Ascending aorta (tissue), 2 donors: Measurements from ENCODE around the gene THBS4. TPM values are rescaled to one million over a fixed set of nuclear protein-coding genes. Genes with fewer than 3 reads are reported as not detected.

Experiments
- DNase-seq, 2 donors: peaks; one replicate each; pipeline ENCODE4 v3.0.0-alpha.2; 2019; ENCODE audit warnings: low spot score in 2 of 2
- H3K27ac ChIP-seq, 2 donors: fragments of 200-600 bp; sonication (generic); one replicate each; pipeline ENCODE4 v1.5.1; 2016 to 2017; ENCODE audit warnings: mild to moderate bottlenecking in 1 of 2
- H3K27me3 ChIP-seq: fragments of 200-600 bp; sonication (generic); one replicate; pipeline ENCODE4 v1.5.1; 2017
- H3K36me3 ChIP-seq, 2 donors: fragments of 200-600 bp; sonication (generic); one replicate each; pipeline ENCODE4 v1.5.1; 2016
- H3K4me1 ChIP-seq, 2 donors: fragments of 200-600 bp; sonication (generic); one replicate each; pipeline ENCODE4 v1.5.1; 2016 to 2017; ENCODE audit warnings: mild to moderate bottlenecking in 1 of 2
- H3K4me3 ChIP-seq, 2 donors: fragments of 200-600 bp; sonication (generic); one replicate each; pipeline ENCODE4 v1.5.1; 2016 to 2017; ENCODE audit warnings: mild to moderate bottlenecking in 1 of 2
- H3K9me3 ChIP-seq, 2 donors: fragments of 200-600 bp; sonication (generic); one replicate each; pipeline ENCODE4 v1.5.1; 2016
- CTCF ChIP-seq, 3 experiments: fragments of 200-600 bp in 2 of 3; fragments of 450-650 bp in 1 of 3; sonication (generic) in 2 of 3; IDR thresholded peaks; one replicate each; pipeline ENCODE4 v1.5.1; 2016 to 2019; ENCODE audit warnings: antibody characterized with exemption in 3 of 3, mild to moderate bottlenecking in 1 of 3, moderate library complexity in 1 of 3
- intact Hi-C: fragments of 100-400 bp; cut with DNase I; formaldehyde crosslinking; loops from one replicate; pipeline ENCODE4 v1.15.1; 2023
- total RNA-seq: library from RNA; depleted of rRNA; stranded (reverse); fragments of >200 nt; gene quantifications from one replicate; pipeline ENCODE4 v1.1.0, GENCODE V29; 2016

The THBS4 gene
- total RNA-seq, 1 donor from 2014 or later, result not detected

- DNase-seq, result no peak
- TF ChIP-seq CTCF (IDR thresholded peaks at IDR 0.05), result no peak
- Histone ChIP-seq H3K27ac (no peak overlapping the region), H3K36me3 (no peaks in the 10 kb centered on the region), H3K9me3 (no peaks in the 10 kb centered on the region), H3K4me3 (peak overlapping the region in 1 of 2 donors; percentile 10), H3K4me1 (no peaks in the 10 kb centered on the region), H3K27me3 (no peaks in the 10 kb centered on the region)
- intact Hi-C loops, result no loop called here
These were observed 17.3 kb downstream of the THBS4 start for GRCh38 chr5:80052464-80052863.

- Histone ChIP-seq H3K36me3 (no peaks in the 10 kb centered on the region), H3K4me1 (no peaks in the 10 kb centered on the region), H3K4me3 (no peak overlapping the region), H3K27ac (no peak overlapping the region), H3K9me3 (no peaks in the 10 kb centered on the region), H3K27me3 (no peaks in the 10 kb centered on the region)
- no peak for TF ChIP-seq CTCF (IDR thresholded peaks at IDR 0.05)
- intact Hi-C loops, result no loop called here
- no peak for DNase-seq
These were observed 19.5 kb downstream of the THBS4 start for GRCh38 chr5:80054682-80055081.

- DNase-seq, result no peak
- Histone ChIP-seq H3K4me3 (no peak overlapping the region), H3K4me1 (no peaks in the 10 kb centered on the region), H3K27ac (no peak overlapping the region), H3K36me3 (no peaks in the 10 kb centered on the region), H3K27me3 (no peaks in the 10 kb centered on the region), H3K9me3 (no peaks in the 10 kb centered on the region)
- TF ChIP-seq CTCF (IDR thresholded peaks at IDR 0.05), result no peak
- intact Hi-C loops, result no loop called here
These were observed 20.5 kb downstream of the THBS4 start for GRCh38 chr5:80055491-80056170.

GRCh38 chr5:80057099-80057498 is 22.0 kb downstream of the THBS4 start:
- Histone ChIP-seq H3K36me3 (no peaks in the 10 kb centered on the region), H3K27ac (no peak overlapping the region), H3K9me3 (no peaks in the 10 kb centered on the region), H3K4me3 (no peak overlapping the region), H3K4me1 (no peaks in the 10 kb centered on the region), H3K27me3 (no peaks in the 10 kb centered on the region)
- intact Hi-C loops, result no loop called here
- DNase-seq, result no peak
- no peak for TF ChIP-seq CTCF (IDR thresholded peaks at IDR 0.05)

- no peak overlapping the region for H3K27ac ChIP-seq
These were observed 22.8 kb downstream of the THBS4 start for GRCh38 chr5:80057921-80058320.

More at GRCh38 chr5:80057921-80058320, 22.8 kb downstream of the THBS4 start:
- TF ChIP-seq CTCF (IDR thresholded peaks at IDR 0.05), result no peak
- Histone ChIP-seq H3K9me3 (no peaks in the 10 kb centered on the region), H3K36me3 (no peaks in the 10 kb centered on the region), H3K4me3 (no peak overlapping the region), H3K4me1 (no peaks in the 10 kb centered on the region), H3K27me3 (no peaks in the 10 kb centered on the region)
- intact Hi-C loops, result no loop called here
- DNase-seq, result no peak
